ENCODE measurements around the gene APOL2. TPM values are rescaled to one million over a fixed set of nuclear protein-coding genes. Genes with fewer than 3 reads are reported as not detected.
"Not testable (repeated sequence)": the region's sequence is repeated elsewhere in the genome, so short reads cannot be mapped to it uniquely, and the experiment has no call there.

APOL2 gene
- polyA plus RNA-seq, 1 experiment = 27.8 TPM

GRCh38 chr22:36201630-36202319 is 37.6 kb downstream of the APOL2 start, which contains the start of gene APOL4:
Gene APOL4, minus strand, starts transcription at chr22:36201809. Its CDS starts 75 bp downstream, at chr22:36201734.
- CTCF ChIA-PET = interaction anchor here (0.7 to 1.9 kb wide), 4 partner anchors 14 to 284 kb away, joined by 3 to 6 read pairs (median 4); partner anchors contain the start of gene APOL2
- POLR2A ChIA-PET = interaction anchor here (0.6 kb wide), 1 partner anchor 75 kb away, joined by 5 read pairs; no protein-coding TSS in a partner anchor
- Histone ChIP-seq H3K27me3 (ENCODE audit: control insufficient read depth, insufficient read depth, low read length) (no peaks in the 10 kb centered on the region; the same call in none of the 2 replicates), H3K36me3 (ENCODE audit: control insufficient read depth, insufficient read depth, low read length) (no peaks in the 10 kb centered on the region), H3K4me3 (ENCODE audit: low read depth, low read length) (no peak within 1 kb of the TSS)
- DNase-seq (ENCODE audit: low read depth) = no peak
- TF ChIP-seq CTCF (IDR thresholded peaks at IDR 0.05; ENCODE audit: insufficient read depth, low read depth, low read length) = no peak

- not testable (repeated sequence) for H3K4me3 ChIP-seq (ENCODE audit: low read depth, low read length); H3K36me3 ChIP-seq (ENCODE audit: control insufficient read depth, insufficient read depth, low read length); DNase-seq (ENCODE audit: low read depth); H3K27me3 ChIP-seq (ENCODE audit: control insufficient read depth, insufficient read depth, low read length)
- POLR2A ChIA-PET = interaction anchor here (0.6 kb wide), 1 partner anchor 76 kb away, joined by 5 read pairs; no protein-coding TSS in a partner anchor
- CTCF ChIA-PET = interaction anchor here (1.9 kb wide), 1 partner anchor 39 kb away, joined by 6 read pairs; the partner anchor contains the start of gene APOL2
Measured at GRCh38 chr22:36201025-36201424, 38.3 kb downstream of the APOL2 start.

- CTCF ChIA-PET = interaction anchor here (0.6 to 1.1 kb wide), 2 partner anchors 79 to 689 kb away, joined by 3 read pairs; no protein-coding TSS in a partner anchor
- DNase-seq (ENCODE audit: low read depth) = no peak
- Histone ChIP-seq H3K36me3 (ENCODE audit: control insufficient read depth, insufficient read depth, low read length) (no peaks in the 10 kb centered on the region), H3K27me3 (ENCODE audit: control insufficient read depth, insufficient read depth, low read length) (no peaks in the 10 kb centered on the region; the same call in none of the 2 replicates), H3K4me3 (ENCODE audit: low read depth, low read length) (no peak overlapping the region)
- TF ChIP-seq CTCF (IDR thresholded peaks at IDR 0.05; ENCODE audit: insufficient read depth, low read depth, low read length) = no peak
- POLR2A ChIA-PET = no interaction called here
Measured at GRCh38 chr22:36199001-36199551, 40.3 kb downstream of the APOL2 start.

GRCh38 chr22:36198536-36198935 is 40.8 kb downstream of the APOL2 start:
- POLR2A ChIA-PET = no interaction called here
- no peak for DNase-seq (ENCODE audit: low read depth)
- no peaks in the 10 kb centered on the region; the same call in none of the 2 replicates for H3K27me3 ChIP-seq (ENCODE audit: control insufficient read depth, insufficient read depth, low read length)
- no peaks in the 10 kb centered on the region for H3K36me3 ChIP-seq (ENCODE audit: control insufficient read depth, insufficient read depth, low read length)
- no peak overlapping the region for H3K4me3 ChIP-seq (ENCODE audit: low read depth, low read length)
- no peak for TF ChIP-seq CTCF (IDR thresholded peaks at IDR 0.05; ENCODE audit: insufficient read depth, low read depth, low read length)
- CTCF ChIA-PET = interaction anchor here (0.6 to 1.1 kb wide), 4 partner anchors 30 to 688 kb away, joined by 3 to 4 read pairs (median 3); no protein-coding TSS in a partner anchor

- TF ChIP-seq CTCF (IDR thresholded peaks at IDR 0.05; ENCODE audit: insufficient read depth, low read depth, low read length) = no peak
- ChIA-PET CTCF (interaction anchor here (0.6 to 4.8 kb wide), 8 partner anchors 14 to 289 kb away, joined by 3 to 50 read pairs (median 4); partner anchors contain the start of genes APOL1 and APOL2), POLR2A (no interaction called here)
- DNase-seq (ENCODE audit: low read depth) = no peak
- Histone ChIP-seq H3K4me3 (ENCODE audit: low read depth, low read length) (no peak overlapping the region), H3K36me3 (ENCODE audit: control insufficient read depth, insufficient read depth, low read length) (no peaks in the 10 kb centered on the region), H3K27me3 (ENCODE audit: control insufficient read depth, insufficient read depth, low read length) (no peaks in the 10 kb centered on the region; the same call in none of the 2 replicates)
Measured at GRCh38 chr22:36197514-36198146, 41.7 kb downstream of the APOL2 start.
